Lower leg skin (tissue), 4 donors: ENCODE measurements around the gene TMED3. TPM values are rescaled to one million over a fixed set of nuclear protein-coding genes. Genes with fewer than 3 reads are reported as not detected.

ENCODE experiments used
- DNase-seq, 2 donors: peaks; one replicate each; pipeline ENCODE4 v3.0.0-alpha.2; 2019; ENCODE audit warnings: low spot score in 2 of 2
- H3K4me3 ChIP-seq: fragments of 200-600 bp; sonication (generic); 2 replicates; pipeline ENCODE4 v1.5.1; 2017; ENCODE audit warnings: mild to moderate bottlenecking, low read depth; ENCODE audit not compliant: poor library complexity, severe bottlenecking
- CTCF ChIP-seq, 3 donors: fragments of 450-650 bp; IDR thresholded peaks; one replicate each; pipeline ENCODE4 v1.5.1; 2016; ENCODE audit warnings: antibody characterized with exemption in 3 of 3, mild to moderate bottlenecking in 3 of 3, moderate library complexity in 2 of 3
- POLR2A ChIP-seq, 2 donors: fragments of 450-650 bp; IDR thresholded peaks; one replicate each; pipeline ENCODE4 v1.6.1; 2016 to 2017; ENCODE audit warnings: antibody characterized with exemption in 2 of 2, mild to moderate bottlenecking in 1 of 2, moderate library complexity in 1 of 2
- WGBS, 2 donors: methylation state at CpG; one replicate each; pipeline ENCODE4 v1.1.5; 2018; 5-methylcytosine and 5-hydroxymethylcytosine counted together
- intact Hi-C: fragments of 100-400 bp; cut with DNase I; formaldehyde crosslinking; loops from one replicate; pipeline ENCODE4 v1.15.0; 2023; ENCODE audit warnings: low total_unique reads
- total RNA-seq, 4 donors: library from RNA; depleted of rRNA; stranded (reverse); fragments of >200 nt; gene quantifications; one replicate each; pipeline ENCODE4 v1.1.0, GENCODE V29; 2016

Gene TMED3
- total RNA-seq, 4 donors from 2014 or later, result 109 to 171 (median 151) TPM

- no peak for TF ChIP-seq CTCF (IDR thresholded peaks at IDR 0.05)
- TF ChIP-seq POLR2A (IDR thresholded peaks at IDR 0.05), result no peak
- 73 to 75% methylated on average over 3 of the region's 3 CpGs for WGBS, 2 donors
- DNase-seq, result no peak
- intact Hi-C loops, result no loop called here
- no peak overlapping the region for H3K4me3 ChIP-seq
These were observed 28.8 kb downstream of the TMED3 start for GRCh38 chr15:79339588-79340314.

- TF ChIP-seq POLR2A (IDR thresholded peaks at IDR 0.05) (no peak), CTCF (IDR thresholded peaks at IDR 0.05) (no peak)
- intact Hi-C loops, result no loop called here
- no peak overlapping the region for H3K4me3 ChIP-seq
- 70 to 77% methylated on average over 5 of the region's 5 CpGs for WGBS, 2 donors
- no peak for DNase-seq
These were observed 29.3 kb downstream of the TMED3 start for GRCh38 chr15:79340315-79340602.

GRCh38 chr15:79341396-79341795, 30.5 kb downstream of the TMED3 start:
- TF ChIP-seq POLR2A (IDR thresholded peaks at IDR 0.05), result no peak
- intact Hi-C loops, result no loop called here
- DNase-seq, result no peak
- H3K4me3 ChIP-seq, result no peak overlapping the region
- 61 to 67% methylated on average over 9 of the region's 9 CpGs for WGBS, 2 donors

- H3K4me3 ChIP-seq, result no peak overlapping the region
- TF ChIP-seq POLR2A (IDR thresholded peaks at IDR 0.05) (no peak), CTCF (IDR thresholded peaks at IDR 0.05) (no peak)
- 83 to 88% methylated on average over 4 of the region's 4 CpGs for WGBS, 2 donors
- DNase-seq, result no peak
- intact Hi-C loops, result no loop called here
These were observed 38.6 kb downstream of the TMED3 start for GRCh38 chr15:79349525-79349924.

GRCh38 chr15:79352206-79352605, 41.3 kb downstream of the TMED3 start:
- intact Hi-C loops, result no loop called here

GRCh38 chr15:79357566-79357965, 46.7 kb downstream of the TMED3 start:
- no peak for DNase-seq
- no peak overlapping the region for H3K4me3 ChIP-seq
- TF ChIP-seq CTCF (IDR thresholded peaks at IDR 0.05) (no peak), POLR2A (IDR thresholded peaks at IDR 0.05) (no peak)
- intact Hi-C loops, result no loop called here
- 88 to 89% methylated on average over 3 of the region's 3 CpGs for WGBS, 2 donors

More at GRCh38 chr15:79352206-79352605, 41.3 kb downstream of the TMED3 start:
- TF ChIP-seq CTCF (IDR thresholded peaks at IDR 0.05) (no peak), POLR2A (IDR thresholded peaks at IDR 0.05) (no peak)
- 88 to 92% methylated on average over 1 of the region's 1 CpG for WGBS, 2 donors
- H3K4me3 ChIP-seq, result no peak overlapping the region
- DNase-seq, result no peak
